Activated T-cell treated with anti-CD3 and anti-CD28 coated beads for 4 hours (primary cell): ENCODE measurements around the gene CCDC141.

Source experiments
- DNase-seq: peaks from one replicate; pipeline ENCODE4 v3.0.0-alpha.2; 2020

CCDC141 gene

GRCh38 chr2:178863130-178863855 is 186.6 kb downstream of the CCDC141 start:
- no peak for DNase-seq

GRCh38 chr2:178860551-178860950 is 189.4 kb downstream of the CCDC141 start:
- DNase-seq: no peak

GRCh38 chr2:178859730-178860129 is 190.2 kb downstream of the CCDC141 start:
- no peak for DNase-seq

- no peak for DNase-seq
Measured at GRCh38 chr2:178858896-178859625, 190.9 kb downstream of the CCDC141 start.

GRCh38 chr2:178855151-178855550 is 194.8 kb downstream of the CCDC141 start:
- DNase-seq: no peak

- no peak for DNase-seq
Measured at GRCh38 chr2:178848335-178848734, 201.6 kb downstream of the CCDC141 start.

GRCh38 chr2:178846458-178846802 is 203.5 kb downstream of the CCDC141 start:
- no peak for DNase-seq

- no peak for DNase-seq
Measured at GRCh38 chr2:178845566-178846457, 204.1 kb downstream of the CCDC141 start.

GRCh38 chr2:178844701-178845100 is 205.2 kb downstream of the CCDC141 start:
- no peak for DNase-seq

GRCh38 chr2:178844269-178844668 is 205.7 kb downstream of the CCDC141 start:
- no peak for DNase-seq

GRCh38 chr2:178843697-178844096 is 206.2 kb downstream of the CCDC141 start:
- DNase-seq: no peak

- no peak for DNase-seq
Measured at GRCh38 chr2:178836807-178837206, 213.1 kb downstream of the CCDC141 start.

GRCh38 chr2:178834086-178834485 is 215.9 kb downstream of the CCDC141 start:
- DNase-seq: no peak

- no peak for DNase-seq
Measured at GRCh38 chr2:178833382-178833781, 216.6 kb downstream of the CCDC141 start.

- DNase-seq: no peak
Measured at GRCh38 chr2:178830451-178830850, 219.5 kb downstream of the CCDC141 start.

GRCh38 chr2:178829981-178830380 is 220.0 kb downstream of the CCDC141 start:
- DNase-seq: no peak

- DNase-seq: no peak
Measured at GRCh38 chr2:178829299-178829960, 220.5 kb downstream of the CCDC141 start.

- DNase-seq: no peak
Measured at GRCh38 chr2:178828486-178828881, 221.5 kb downstream of the CCDC141 start.

- DNase-seq: no peak
Measured at GRCh38 chr2:178827739-178828485, 222.0 kb downstream of the CCDC141 start.

- DNase-seq: no peak
Measured at GRCh38 chr2:178827111-178827510, 222.8 kb downstream of the CCDC141 start.

- DNase-seq: no peak
Measured at GRCh38 chr2:178825183-178825582, 224.8 kb downstream of the CCDC141 start.

- DNase-seq: no peak
Measured at GRCh38 chr2:178824181-178824580, 225.8 kb downstream of the CCDC141 start.
